NCI-H526 (cell line): ENCODE results near the gene SRRT.
"Not testable (repeated sequence)": the region's sequence is repeated elsewhere in the genome, so short reads cannot be mapped to it uniquely, and the experiment has no call there.

Experiments used
- DNase-seq, 2 experiments: peaks; one replicate each; lab custom pipeline; 2025; lab: John Stamatoyannopoulos, UW

Gene SRRT

DNA sequence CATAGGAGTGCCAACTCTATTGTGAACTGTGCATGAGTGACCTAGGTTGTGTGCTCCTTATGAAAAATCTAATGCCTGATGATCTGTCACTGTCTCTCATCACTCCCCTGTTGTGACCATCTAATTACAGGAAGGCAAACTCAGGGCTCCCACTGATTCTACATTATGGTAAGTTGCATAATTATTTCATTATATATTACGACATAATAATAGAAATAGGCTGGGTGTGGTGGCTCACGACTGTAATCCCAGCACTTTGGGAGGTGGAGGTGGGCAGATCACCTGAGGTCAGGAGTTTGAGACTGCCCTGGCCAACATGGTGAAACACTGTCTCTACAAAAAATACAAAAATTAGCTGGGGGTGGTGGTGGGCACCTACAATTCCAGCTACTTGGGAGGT, 60.5 kb downstream of the SRRT start:
- not testable (repeated sequence) for DNase-seq

DNA sequence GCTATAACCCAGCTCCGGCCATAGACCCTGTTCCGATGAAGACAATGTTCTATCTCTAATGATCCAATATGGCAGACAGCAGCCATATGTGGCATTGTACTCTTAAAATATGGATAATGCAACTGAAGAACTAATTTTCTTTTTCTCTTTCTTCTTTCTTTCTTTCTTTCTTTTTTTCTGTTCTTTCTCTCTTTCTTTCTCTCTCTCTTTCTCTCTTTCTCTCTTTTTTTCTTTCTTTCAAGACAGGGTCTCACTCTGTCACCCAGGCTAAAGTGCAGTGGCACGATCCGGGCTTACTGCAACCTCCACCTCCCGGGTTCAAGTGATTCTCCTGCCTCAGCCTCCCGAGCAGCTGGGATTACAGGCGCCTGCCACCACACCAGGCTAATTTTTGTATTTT, 61.3 kb downstream of the SRRT start:
- DNase-seq, result not testable (repeated sequence)
